ENCODE data around the gene MAN1C1. TPM values are rescaled to one million over a fixed set of nuclear protein-coding genes. Genes with fewer than 3 reads are reported as not detected.
A peak's percentile ranks its signal among the peaks of the same experiment; 100 is the strongest.
"Not testable (repeated sequence)": the region's sequence is repeated elsewhere in the genome, so short reads cannot be mapped to it uniquely, and the experiment has no call there.

MAN1C1 gene
- total RNA-seq, 1 donor from 2014 or later: 10.9 TPM

GRCh38 chr1:25634896-25635295, 18.3 kb downstream of the MAN1C1 start:
- TF ChIP-seq CTCF (IDR thresholded peaks at IDR 0.05): no peak

GRCh38 chr1:25636141-25636540, 19.6 kb downstream of the MAN1C1 start:
- not testable (repeated sequence) for H3K27ac Mint-ChIP-seq (ENCODE audit: unreplicated experiment); DNase-seq (ENCODE audit: low spot score); H3K4me1 Mint-ChIP-seq (ENCODE audit: low read depth); H3K4me3 Mint-ChIP-seq (ENCODE audit: unreplicated experiment); H3K27me3 Mint-ChIP-seq (ENCODE audit: low read depth)
- H3K9me3 Mint-ChIP-seq (ENCODE audit: low read depth): peaks cover 38% of the 10 kb centered on the region
- H3K36me3 Mint-ChIP-seq (ENCODE audit: low read depth): peaks cover 20% of the 10 kb centered on the region

More at GRCh38 chr1:25634896-25635295, 18.3 kb downstream of the MAN1C1 start:
- no peak overlapping the region for H3K27ac Mint-ChIP-seq (ENCODE audit: unreplicated experiment)
- H3K4me1 Mint-ChIP-seq (ENCODE audit: low read depth): peaks cover 11% of the 10 kb centered on the region
- peaks cover 20% of the 10 kb centered on the region for H3K36me3 Mint-ChIP-seq (ENCODE audit: low read depth)
- peaks cover 38% of the 10 kb centered on the region for H3K9me3 Mint-ChIP-seq (ENCODE audit: low read depth)
- no peak for DNase-seq (ENCODE audit: low spot score)
- H3K4me3 Mint-ChIP-seq (ENCODE audit: unreplicated experiment): no peak overlapping the region
- H3K27me3 Mint-ChIP-seq (ENCODE audit: low read depth): no peaks in the 10 kb centered on the region

GRCh38 chr1:25640646-25641328, 24.2 kb downstream of the MAN1C1 start:
- H3K27ac Mint-ChIP-seq (ENCODE audit: unreplicated experiment): no peak overlapping the region
- H3K36me3 Mint-ChIP-seq (ENCODE audit: low read depth): peaks cover 17% of the 10 kb centered on the region
- H3K27me3 Mint-ChIP-seq (ENCODE audit: low read depth): peaks cover 2% of the 10 kb centered on the region
- no peak overlapping the region for H3K4me3 Mint-ChIP-seq (ENCODE audit: unreplicated experiment)
- H3K4me1 Mint-ChIP-seq (ENCODE audit: low read depth): peaks cover 20% of the 10 kb centered on the region
- DNase-seq (ENCODE audit: low spot score): no peak
- H3K9me3 Mint-ChIP-seq (ENCODE audit: low read depth): peaks cover 29% of the 10 kb centered on the region
- no peak for TF ChIP-seq CTCF (IDR thresholded peaks at IDR 0.05)

- no peak overlapping the region for H3K4me3 Mint-ChIP-seq (ENCODE audit: unreplicated experiment)
- H3K36me3 Mint-ChIP-seq (ENCODE audit: low read depth): peaks cover 14% of the 10 kb centered on the region
- no peak for DNase-seq (ENCODE audit: low spot score)
- H3K9me3 Mint-ChIP-seq (ENCODE audit: low read depth): peaks cover 24% of the 10 kb centered on the region
- peaks cover 20% of the 10 kb centered on the region for H3K4me1 Mint-ChIP-seq (ENCODE audit: low read depth)
- TF ChIP-seq CTCF (IDR thresholded peaks at IDR 0.05): no peak
- peaks cover 2% of the 10 kb centered on the region for H3K27me3 Mint-ChIP-seq (ENCODE audit: low read depth)
- H3K27ac Mint-ChIP-seq (ENCODE audit: unreplicated experiment): no peak overlapping the region
Measured at GRCh38 chr1:25641329-25641725, 24.7 kb downstream of the MAN1C1 start.

- DNase-seq (ENCODE audit: low spot score): no peak
- Mint-ChIP-seq H3K4me3 (ENCODE audit: unreplicated experiment) (no peak overlapping the region), H3K9me3 (ENCODE audit: low read depth) (peaks cover 22% of the 10 kb centered on the region), H3K27me3 (ENCODE audit: low read depth) (peaks cover 2% of the 10 kb centered on the region), H3K36me3 (ENCODE audit: low read depth) (peaks cover 14% of the 10 kb centered on the region), H3K4me1 (ENCODE audit: low read depth) (peaks cover 20% of the 10 kb centered on the region), H3K27ac (ENCODE audit: unreplicated experiment) (peak overlapping the region; percentile 52)
- no peak for TF ChIP-seq CTCF (IDR thresholded peaks at IDR 0.05)
Measured at GRCh38 chr1:25641931-25642573, 25.5 kb downstream of the MAN1C1 start.
